Panc1 (cell line): Measurements from ENCODE around the gene UBE2E1. TPM values are rescaled to one million over a fixed set of nuclear protein-coding genes. Genes with fewer than 3 reads are reported as not detected.

Experiments
- ATAC-seq: fragments of 200-7000 bp; cut with Tn5 transposase; 2 replicates; pipeline ENCODE4 v1.9.1; 2020; ENCODE audit warnings: mild to moderate bottlenecking, moderate library complexity
- BruUV-seq: library from RNA; stranded (reverse); fragments of 400-500 nt; replicated peaks from 2 replicates; lab custom pipeline; 2021; lab: Mats Ljungman, UMichigan
- CTCF ChIA-PET: fragments of 300-600 bp; sonication (Branson Sonifier 250); formaldehyde crosslinking; loops from one replicate; lab custom pipeline; 2022; ENCODE audit warnings: antibody characterized with exemption; lab: Charles Lee
- POLR2A ChIA-PET: fragments of 300-600 bp; sonication (Branson Sonifier 250); formaldehyde crosslinking; loops from one replicate; lab custom pipeline; 2022; ENCODE audit warnings: antibody characterized with exemption; lab: Charles Lee
- DNase-seq: peaks from one replicate; pipeline ENCODE4 v3.0.0-alpha.2; 2010; ENCODE audit warnings: low read depth, low spot score
- H3K27ac ChIP-seq: 2 replicates; pipeline ENCODE4 v1.5.1; 2011; ENCODE audit warnings: mild to moderate bottlenecking, low read length, inconsistent platforms
- H3K27me3 ChIP-seq: fragments of 200-500 bp; sonication (Bioruptor generic); 2 replicates; pipeline ENCODE4 v1.6.0; 2014; ENCODE audit warnings: low read length, inconsistent platforms; ENCODE audit not compliant: control insufficient read depth, insufficient read depth
- H3K36me3 ChIP-seq: fragments of 200-500 bp; sonication (Bioruptor generic); 2 replicates; pipeline ENCODE4 v1.5.1; 2014; ENCODE audit warnings: inconsistent platforms, mild to moderate bottlenecking, low read length, moderate library complexity; ENCODE audit not compliant: control insufficient read depth, insufficient read depth
- H3K4me1 ChIP-seq: 2 replicates; pipeline ENCODE4 v1.5.1; 2011; ENCODE audit warnings: inconsistent platforms, mild to moderate bottlenecking, low read length, moderate library complexity; ENCODE audit not compliant: control insufficient read depth, insufficient read depth
- H3K4me3 ChIP-seq, 2 experiments: 2 replicates each; pipeline ENCODE4 v1.5.1; 2011 to 2012; ENCODE audit warnings: low read depth in 2 of 2, low read length in 2 of 2, mild to moderate bottlenecking in 2 of 2, inconsistent platforms in 1 of 2, moderate library complexity in 1 of 2
- H3K9me3 ChIP-seq: fragments of 200-500 bp; sonication (Bioruptor generic); 2 replicates; pipeline ENCODE4 v1.5.1; 2014; ENCODE audit warnings: low read depth, mild to moderate bottlenecking, inconsistent platforms, low read length, moderate library complexity; ENCODE audit not compliant: control insufficient read depth, insufficient read depth
- POLR2AphosphoS5 ChIP-seq: IDR thresholded peaks from 2 replicates; pipeline ENCODE4 v1.6.1; 2012; ENCODE audit warnings: mild to moderate bottlenecking, low read depth, low read length, moderate library complexity
- SIN3A ChIP-seq: IDR thresholded peaks from 2 replicates; pipeline ENCODE4 v1.6.1; 2012; ENCODE audit warnings: low read depth, mild to moderate bottlenecking, low read length, moderate library complexity, borderline replicate concordance; ENCODE audit not compliant: insufficient read depth
- TCF7L2 ChIP-seq: IDR thresholded peaks from 2 replicates; pipeline ENCODE4 v1.6.1; 2011; ENCODE audit warnings: mild to moderate bottlenecking, low read depth, low read length, inconsistent platforms
- in situ Hi-C: cut with HindIII; loops from 2 replicates; pipeline ENCODE4 v1.10.0; 2016; ENCODE audit warnings: low sequenced_read_pairs, low pct_unique_long_range_greater_than_20kb
- intact Hi-C: fragments of 100-400 bp; cut with micrococcal nuclease; formaldehyde crosslinking; loops from one replicate; pipeline ENCODE4 v1.10.0; 2022; ENCODE audit not compliant: unreplicated experiment
- total RNA-seq: library from RNA; stranded (reverse); gene quantifications from one replicate; pipeline ENCODE4 v1.2.1, GENCODE V29; 2021; ENCODE audit not compliant: unreplicated experiment
- TF ChIP-seq, protein P1 (sequence below), 2 experiments: IDR thresholded peaks; 2 replicates each; pipeline ENCODE4 v1.6.1; 2011 to 2012; ENCODE audit warnings: low read depth in 2 of 2, control low read depth in 1 of 2, low read length in 1 of 2, mild to moderate bottlenecking in 1 of 2, moderate library complexity in 1 of 2; ENCODE audit not compliant: insufficient read depth in 1 of 2
- TF ChIP-seq, protein P2 (sequence below): fragments of 450-650 bp; IDR thresholded peaks from 2 replicates; pipeline ENCODE4 v1.5.1; 2017; ENCODE audit warnings: mild to moderate bottlenecking

UBE2E1 gene
- total RNA-seq, 1 experiment from 2014 or later: 127 TPM

DNA sequence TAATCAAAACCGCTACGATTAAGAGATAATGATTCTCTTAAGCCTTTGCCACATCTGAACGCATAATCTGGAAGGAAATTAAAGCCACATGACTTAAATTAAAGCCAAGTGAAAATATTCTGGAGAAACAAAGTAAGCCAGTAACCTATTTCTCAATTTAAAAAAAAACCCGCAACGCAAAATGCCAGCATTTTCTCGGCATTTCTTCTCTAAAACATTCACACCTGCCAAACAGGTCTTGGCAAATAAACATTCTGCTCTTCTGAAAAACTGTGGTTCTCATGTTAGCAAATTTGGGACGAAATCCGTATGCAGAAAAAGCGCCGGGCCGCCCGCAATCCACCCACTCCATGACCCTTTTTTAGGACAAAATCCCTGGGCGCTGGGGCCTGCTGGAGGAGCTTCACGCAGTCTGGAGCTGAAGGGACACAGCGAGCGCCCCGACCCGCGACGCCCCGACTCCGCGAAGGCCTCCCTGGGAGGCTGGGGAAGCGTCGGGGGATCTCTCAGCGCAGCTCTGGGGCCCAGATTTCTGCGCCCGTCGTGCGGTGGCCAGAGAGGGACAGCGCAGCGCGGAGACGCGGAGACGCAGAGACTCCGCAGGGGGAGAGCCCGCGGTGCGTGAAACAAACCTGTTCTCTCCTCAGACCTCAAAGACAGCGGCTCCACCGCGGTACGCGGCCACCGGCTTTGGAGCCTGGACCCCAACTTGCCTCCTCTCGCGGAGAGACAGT is 110.6 kb downstream of the UBE2E1 start:
- ATAC-seq: peak; percentile 72
- POLR2A ChIA-PET: interaction anchor here (0.6 to 0.9 kb wide), 2 partner anchors 26 to 28 kb away, joined by 3 read pairs; no protein-coding TSS in a partner anchor
- Histone ChIP-seq H3K4me3 (peak overlapping the region; percentile 92 to 95), H3K27ac (peak overlapping the region; percentile 84), H3K9me3 (no peaks in the 10 kb centered on the region), H3K4me1 (peaks cover 24% of the 10 kb centered on the region), H3K36me3 (peaks cover 24% of the 10 kb centered on the region), H3K27me3 (no peaks in the 10 kb centered on the region)
- CTCF ChIA-PET: interaction anchor here (0.6 kb wide), 1 partner anchor 7 kb away, joined by 3 read pairs; no protein-coding TSS in a partner anchor
- no TSS peak for BruUV-seq
- TF ChIP-seq, protein P1, sequence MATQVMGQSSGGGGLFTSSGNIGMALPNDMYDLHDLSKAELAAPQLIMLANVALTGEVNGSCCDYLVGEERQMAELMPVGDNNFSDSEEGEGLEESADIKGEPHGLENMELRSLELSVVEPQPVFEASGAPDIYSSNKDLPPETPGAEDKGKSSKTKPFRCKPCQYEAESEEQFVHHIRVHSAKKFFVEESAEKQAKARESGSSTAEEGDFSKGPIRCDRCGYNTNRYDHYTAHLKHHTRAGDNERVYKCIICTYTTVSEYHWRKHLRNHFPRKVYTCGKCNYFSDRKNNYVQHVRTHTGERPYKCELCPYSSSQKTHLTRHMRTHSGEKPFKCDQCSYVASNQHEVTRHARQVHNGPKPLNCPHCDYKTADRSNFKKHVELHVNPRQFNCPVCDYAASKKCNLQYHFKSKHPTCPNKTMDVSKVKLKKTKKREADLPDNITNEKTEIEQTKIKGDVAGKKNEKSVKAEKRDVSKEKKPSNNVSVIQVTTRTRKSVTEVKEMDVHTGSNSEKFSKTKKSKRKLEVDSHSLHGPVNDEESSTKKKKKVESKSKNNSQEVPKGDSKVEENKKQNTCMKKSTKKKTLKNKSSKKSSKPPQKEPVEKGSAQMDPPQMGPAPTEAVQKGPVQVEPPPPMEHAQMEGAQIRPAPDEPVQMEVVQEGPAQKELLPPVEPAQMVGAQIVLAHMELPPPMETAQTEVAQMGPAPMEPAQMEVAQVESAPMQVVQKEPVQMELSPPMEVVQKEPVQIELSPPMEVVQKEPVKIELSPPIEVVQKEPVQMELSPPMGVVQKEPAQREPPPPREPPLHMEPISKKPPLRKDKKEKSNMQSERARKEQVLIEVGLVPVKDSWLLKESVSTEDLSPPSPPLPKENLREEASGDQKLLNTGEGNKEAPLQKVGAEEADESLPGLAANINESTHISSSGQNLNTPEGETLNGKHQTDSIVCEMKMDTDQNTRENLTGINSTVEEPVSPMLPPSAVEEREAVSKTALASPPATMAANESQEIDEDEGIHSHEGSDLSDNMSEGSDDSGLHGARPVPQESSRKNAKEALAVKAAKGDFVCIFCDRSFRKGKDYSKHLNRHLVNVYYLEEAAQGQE (IDR thresholded peaks at IDR 0.05; ENCODE audit: insufficient read depth in 1 of 2, low read depth in 2 of 2, low read length in 1 of 2): no peak
- TF ChIP-seq TCF7L2 (no peak), SIN3A (no peak), POLR2AphosphoS5 (no peak)
- TF ChIP-seq, protein P2, sequence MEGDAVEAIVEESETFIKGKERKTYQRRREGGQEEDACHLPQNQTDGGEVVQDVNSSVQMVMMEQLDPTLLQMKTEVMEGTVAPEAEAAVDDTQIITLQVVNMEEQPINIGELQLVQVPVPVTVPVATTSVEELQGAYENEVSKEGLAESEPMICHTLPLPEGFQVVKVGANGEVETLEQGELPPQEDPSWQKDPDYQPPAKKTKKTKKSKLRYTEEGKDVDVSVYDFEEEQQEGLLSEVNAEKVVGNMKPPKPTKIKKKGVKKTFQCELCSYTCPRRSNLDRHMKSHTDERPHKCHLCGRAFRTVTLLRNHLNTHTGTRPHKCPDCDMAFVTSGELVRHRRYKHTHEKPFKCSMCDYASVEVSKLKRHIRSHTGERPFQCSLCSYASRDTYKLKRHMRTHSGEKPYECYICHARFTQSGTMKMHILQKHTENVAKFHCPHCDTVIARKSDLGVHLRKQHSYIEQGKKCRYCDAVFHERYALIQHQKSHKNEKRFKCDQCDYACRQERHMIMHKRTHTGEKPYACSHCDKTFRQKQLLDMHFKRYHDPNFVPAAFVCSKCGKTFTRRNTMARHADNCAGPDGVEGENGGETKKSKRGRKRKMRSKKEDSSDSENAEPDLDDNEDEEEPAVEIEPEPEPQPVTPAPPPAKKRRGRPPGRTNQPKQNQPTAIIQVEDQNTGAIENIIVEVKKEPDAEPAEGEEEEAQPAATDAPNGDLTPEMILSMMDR: no peak
- in situ Hi-C loops: no loop called here
- intact Hi-C loops: no loop called here
- no peak for DNase-seq

DNA sequence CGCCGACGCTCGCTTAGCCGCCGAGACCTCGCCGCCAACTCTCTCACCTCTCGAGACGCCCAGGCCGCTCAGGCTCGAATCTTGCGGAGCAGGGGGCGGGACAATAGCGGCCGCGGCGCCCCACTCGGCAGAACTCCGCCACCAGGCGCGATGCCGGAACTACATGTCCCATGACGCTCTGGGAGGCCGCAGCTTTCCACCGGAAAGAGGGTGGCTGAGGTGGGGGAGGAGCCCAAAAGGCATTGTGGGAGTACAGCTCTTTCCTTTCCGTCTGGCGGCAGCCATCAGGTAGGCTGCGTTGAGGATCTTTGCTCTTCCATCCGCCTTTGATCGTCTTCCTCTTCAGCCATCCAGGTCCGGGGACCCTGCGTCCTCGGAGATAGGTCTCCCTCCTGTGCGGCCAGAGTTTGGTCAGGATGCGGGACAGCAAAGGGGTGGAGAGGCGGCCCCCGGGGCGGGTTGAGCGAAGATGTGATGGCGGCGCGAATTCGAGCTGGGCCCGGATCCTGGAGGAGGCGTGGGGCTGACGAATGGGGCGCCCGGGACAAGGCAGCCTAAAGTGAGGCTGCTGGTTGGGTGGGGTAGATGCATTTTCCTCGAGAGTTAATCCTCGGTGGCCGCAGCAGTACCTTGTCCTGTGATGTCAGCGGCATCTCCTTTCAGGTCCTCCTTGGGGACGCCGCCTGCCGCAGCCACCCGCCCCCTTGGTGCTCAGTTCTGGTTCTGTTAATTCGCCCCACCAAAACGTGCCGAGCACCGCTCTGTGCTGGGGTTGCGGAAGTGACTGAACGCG is 111.3 kb downstream of the UBE2E1 start, which contains the start of the genes NKIRAS1 and RPL15:
Gene NKIRAS1 (minus strand): TSS at position 105 of the 793 bp plus-strand sequence. CDS start 6,086 bp downstream, outside the sequence.
Gene RPL15 (plus strand): TSS at position 247 of the 793 bp plus-strand sequence. CDS start 728 bp downstream, outside the sequence.
- ATAC-seq (peak; percentile 96), DNase-seq (peak; percentile 73)
- Histone ChIP-seq H3K4me1 (peaks cover 24% of the 10 kb centered on the region), H3K4me3 (peak within 1 kb of the TSS; percentile 92 to 95), H3K9me3 (no peaks in the 10 kb centered on the region), H3K27me3 (no peaks in the 10 kb centered on the region), H3K27ac (peak within 1 kb of the TSS; percentile 89), H3K36me3 (peaks cover 24% of the 10 kb centered on the region)
- no peak for TF ChIP-seq SIN3A
- peak; percentile 86 for TF ChIP-seq TCF7L2
- TF ChIP-seq, protein P1 (IDR thresholded peaks at IDR 0.05; ENCODE audit: insufficient read depth in 1 of 2, low read depth in 2 of 2, low read length in 1 of 2): 0 out of 4 replicates have a peak, but pooled peaks of 1 of the 2 experiments have one; percentile 65
- TF ChIP-seq, protein P2: no peak
- TF ChIP-seq POLR2AphosphoS5: peak; percentile 98
- POLR2A ChIA-PET: interaction anchor here (0.6 to 0.9 kb wide), 2 partner anchors 25 to 28 kb away, joined by 3 read pairs; no protein-coding TSS in a partner anchor
- in situ Hi-C loops (no loop called here), intact Hi-C loops (no loop called here)
- CTCF ChIA-PET: no interaction called here
- BruUV-seq: no TSS peak
